RPMI7951 (cell line): ENCODE data around the gene PPP2R5D. TPM values are rescaled to one million over a fixed set of nuclear protein-coding genes. Genes with fewer than 3 reads are reported as not detected.

Source experiments
- DNase-seq: peaks from one replicate; pipeline ENCODE4 v3.0.0-alpha.2; 2012; ENCODE audit warnings: low read depth
- total RNA-seq: library from RNA; depleted of rRNA; stranded (reverse); fragments of >200 nt; shearing (Covaris generic); gene quantifications from 2 replicates; pipeline ENCODE4 v1.2.3, GENCODE V29; 2014

Gene PPP2R5D
- total RNA-seq, 1 experiment from 2014 or later = 98.6 TPM

DNA sequence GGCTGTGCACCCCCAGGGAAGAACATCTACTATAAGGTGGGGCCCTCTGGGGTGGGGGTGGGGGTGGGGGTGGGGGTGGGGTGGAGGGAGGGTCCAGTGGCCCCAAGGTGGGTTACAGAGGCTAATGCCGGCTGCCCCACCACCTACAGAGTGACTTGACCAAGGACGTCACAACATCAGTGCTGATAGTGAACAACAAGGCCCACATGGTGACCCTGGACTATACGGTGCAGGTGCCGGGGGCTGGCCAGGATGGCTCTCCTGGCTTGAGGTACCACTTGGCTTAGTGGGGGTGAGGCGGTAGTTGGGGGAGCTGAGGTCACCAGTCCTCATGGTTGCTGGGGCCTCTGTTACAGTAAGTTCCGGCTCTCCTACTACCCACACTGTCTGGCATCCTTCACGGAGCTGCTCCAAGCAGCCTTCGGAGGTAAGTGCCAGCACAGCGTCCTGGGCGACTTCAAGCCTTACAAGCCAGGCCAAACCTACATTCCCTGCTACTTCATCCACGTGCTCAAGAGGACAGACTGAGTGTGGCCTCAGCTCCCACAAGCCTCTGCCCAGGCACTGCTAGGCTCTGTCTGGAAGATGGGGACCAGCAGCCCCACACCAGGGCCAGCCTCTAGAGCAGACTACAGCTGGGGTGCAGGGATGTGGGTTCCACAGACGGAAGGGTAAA, 21.1 kb upstream of the PPP2R5D start:
- DNase-seq = no peak

DNA sequence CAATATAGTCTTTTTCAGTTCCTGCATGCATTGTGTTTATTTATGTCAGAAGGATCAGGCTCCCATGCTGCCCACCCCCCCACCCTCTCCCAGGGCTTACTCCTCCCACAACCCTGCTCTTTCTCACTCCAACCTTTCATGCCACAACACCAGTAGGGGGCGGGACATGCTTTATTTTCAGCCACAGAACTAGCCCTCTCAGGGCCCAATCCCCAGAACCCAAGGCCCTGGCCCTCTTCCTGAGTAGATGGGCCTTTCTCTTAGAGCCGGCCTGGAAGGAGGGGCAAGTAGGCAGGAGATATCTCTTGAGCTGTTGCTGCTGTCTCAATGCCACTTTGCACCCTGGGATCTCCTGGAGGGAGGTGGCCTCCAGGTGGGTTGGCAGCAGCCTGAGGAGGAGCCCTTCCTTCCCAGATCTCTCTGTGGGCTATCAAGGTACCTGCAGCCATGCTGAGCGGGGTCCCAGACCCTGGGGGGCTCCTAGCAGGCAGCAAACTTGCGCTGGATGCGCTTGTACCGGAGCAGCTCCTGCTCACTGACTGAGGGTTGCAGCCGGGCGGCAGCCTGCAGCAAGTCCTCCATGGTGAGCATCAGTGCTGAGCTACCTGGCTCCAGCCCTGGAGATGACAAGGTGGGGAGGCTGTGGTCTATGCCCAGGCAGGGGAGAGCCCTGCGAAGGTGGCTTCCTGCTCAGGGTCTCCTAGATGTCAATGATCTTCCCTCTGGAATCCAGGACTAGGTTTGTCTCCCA, 20.3 kb upstream of the PPP2R5D start:
- DNase-seq = peak; percentile 36

DNA sequence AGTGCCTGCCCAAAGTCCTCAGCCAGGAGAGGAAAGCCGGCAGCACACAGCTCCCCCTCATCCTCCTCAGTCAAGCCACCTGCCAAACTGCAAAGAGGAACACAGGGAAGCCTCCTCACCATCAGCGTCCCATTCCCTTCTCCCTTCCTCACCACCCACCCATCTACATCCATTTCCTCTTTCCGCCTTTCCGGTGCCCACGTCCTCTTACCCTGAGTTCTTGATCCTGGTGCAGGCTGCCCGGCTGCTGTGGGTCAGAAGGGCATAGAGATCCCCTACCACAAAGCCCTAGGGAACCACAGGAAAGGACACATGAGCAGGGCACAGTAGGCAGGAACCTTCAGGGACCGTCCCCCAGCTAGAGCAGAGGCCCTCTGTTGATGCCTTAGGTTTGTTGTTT, 17.8 kb upstream of the PPP2R5D start:
- DNase-seq = no peak

DNA sequence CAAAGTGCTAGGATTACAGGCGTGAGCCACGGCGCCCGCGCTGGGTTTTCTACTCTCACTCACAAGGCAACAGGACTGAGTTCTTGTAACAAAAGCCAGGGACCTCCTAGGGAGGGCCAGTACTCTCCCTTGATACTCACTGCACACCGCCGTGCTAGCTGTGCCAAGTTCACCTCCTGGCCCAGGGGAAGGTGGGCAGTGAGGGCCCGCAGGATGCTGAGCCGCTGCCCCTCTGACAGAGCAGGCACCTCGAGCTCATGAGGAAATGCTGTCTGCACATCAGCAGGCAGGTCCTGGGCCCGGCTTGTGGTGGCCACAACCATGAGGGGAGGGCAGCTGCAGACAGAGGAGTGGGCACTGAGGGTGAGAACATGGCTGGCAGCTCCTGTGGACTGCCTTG, 17.1 kb upstream of the PPP2R5D start:
- DNase-seq = no peak

DNA sequence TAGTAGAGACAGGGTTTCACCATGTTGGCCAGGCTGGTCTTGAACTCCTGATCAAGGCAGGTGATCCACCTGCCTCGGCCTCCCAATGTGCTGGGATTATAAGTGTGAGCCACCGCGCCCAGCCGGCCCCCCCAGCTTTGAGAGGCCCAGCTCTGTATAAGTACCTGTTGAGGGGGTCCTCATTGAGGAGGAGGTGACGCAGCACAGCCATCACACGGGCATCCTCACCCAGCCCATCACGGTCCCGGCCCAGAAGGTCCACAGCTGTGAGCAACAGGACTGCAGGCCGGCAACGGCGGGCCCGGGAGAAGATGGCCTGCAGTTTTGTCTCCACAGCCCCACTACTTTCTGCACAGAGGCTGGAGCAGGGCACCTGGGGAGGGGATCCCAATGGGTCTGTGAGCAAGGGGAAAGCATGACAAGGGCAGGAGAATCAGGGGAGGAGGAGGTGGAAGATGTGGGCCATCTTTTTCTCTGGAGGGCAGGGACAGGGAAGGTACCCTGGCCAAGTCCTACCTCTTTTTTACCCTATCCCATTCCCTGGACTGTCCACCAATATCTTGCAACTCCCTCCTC, 16.2 kb upstream of the PPP2R5D start:
- DNase-seq = no peak

DNA sequence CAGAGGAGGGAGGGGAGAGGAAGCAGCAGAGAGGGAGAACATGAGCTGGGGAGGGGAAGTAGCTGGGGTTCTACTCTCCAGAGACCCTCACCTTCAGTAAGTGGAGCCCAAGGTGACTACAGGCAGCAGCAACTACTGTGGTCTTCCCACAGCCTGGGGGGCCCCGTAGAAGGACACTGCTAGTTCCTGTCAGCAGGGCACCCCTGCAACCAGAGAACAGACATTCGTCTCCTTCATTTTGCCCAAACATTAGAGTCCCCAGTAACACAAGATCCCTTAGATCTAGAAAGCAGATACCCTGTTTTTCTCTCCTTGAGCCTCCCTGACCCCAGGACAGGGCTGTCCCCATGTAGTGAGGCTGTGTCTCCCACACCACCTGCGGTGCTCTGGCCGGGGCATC, 15.6 kb upstream of the PPP2R5D start:
- DNase-seq = no peak

DNA sequence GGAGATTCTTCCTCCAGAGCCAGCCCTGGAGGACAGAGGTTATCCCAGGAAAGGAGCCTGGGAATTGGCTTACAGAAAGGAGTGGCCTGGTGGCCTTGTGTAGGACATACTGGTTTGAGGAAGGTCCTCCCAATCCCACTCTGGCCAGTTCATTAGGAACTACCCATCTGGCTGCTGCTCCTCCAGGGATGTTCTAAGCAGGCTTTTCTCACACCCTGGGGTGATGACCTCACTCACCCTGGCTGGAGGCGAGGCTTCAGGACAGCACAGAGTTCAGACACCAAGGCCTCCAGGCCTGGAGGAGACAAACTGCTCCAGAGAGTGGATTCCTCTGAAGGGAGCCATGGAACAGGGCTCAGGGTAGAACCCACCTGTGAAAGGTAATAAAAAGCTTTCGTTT, 14.9 kb upstream of the PPP2R5D start:
- no peak for DNase-seq

DNA sequence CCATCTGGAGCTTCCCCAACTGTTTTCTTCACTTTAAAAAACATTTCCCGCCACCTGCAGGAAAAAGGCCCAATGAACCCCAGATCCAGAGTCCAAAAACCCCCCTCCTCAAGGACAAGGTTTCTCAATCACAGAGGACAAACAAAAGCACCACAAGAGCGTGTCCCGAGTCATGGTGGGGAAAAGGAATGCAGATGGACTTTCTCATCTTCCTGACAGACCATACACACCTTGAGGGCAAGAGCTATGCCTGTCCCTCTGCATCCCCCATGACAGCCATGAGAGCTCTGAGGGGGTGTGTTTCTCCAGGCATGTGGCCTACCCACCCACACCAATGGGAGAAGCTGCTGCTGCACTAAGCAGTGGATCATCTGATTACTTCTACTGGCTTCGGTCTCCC, 14.4 kb upstream of the PPP2R5D start:
- DNase-seq = no peak

DNA sequence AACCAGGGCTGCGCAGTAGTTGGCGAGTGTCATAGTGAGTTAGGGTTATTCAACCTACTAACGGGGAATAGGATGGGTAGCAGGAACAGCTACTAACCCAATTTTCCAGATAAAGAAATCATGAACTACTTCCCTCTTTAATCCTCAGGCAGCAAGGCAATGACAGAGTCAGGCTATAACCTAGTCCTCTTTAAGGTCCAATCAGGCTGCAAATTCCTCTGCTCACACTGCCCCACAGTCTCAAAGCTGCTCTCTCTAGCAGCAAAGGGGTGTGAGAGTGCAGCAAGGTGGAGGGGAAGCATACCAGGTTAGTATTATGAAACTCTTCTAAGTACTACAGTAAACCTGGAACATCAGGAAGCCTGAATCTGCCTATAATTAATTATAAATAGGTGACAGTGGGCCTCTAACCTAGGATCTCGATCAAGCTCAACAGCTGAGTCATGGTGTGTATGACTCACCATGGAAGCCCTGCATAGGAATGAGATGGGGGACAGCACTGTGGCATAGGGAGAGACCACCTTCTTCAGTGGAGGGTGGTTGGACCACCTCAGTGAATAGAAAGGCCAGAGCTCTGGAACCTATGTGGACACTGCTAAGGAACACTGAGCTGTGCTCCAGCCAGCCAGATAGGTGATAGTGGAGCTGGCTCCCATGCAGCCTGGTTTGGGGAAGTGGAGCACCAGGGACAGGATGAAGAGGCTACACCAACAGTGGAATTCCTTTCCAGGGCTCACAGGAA, 13.3 kb upstream of the PPP2R5D start:
- DNase-seq = peak; percentile 47

DNA sequence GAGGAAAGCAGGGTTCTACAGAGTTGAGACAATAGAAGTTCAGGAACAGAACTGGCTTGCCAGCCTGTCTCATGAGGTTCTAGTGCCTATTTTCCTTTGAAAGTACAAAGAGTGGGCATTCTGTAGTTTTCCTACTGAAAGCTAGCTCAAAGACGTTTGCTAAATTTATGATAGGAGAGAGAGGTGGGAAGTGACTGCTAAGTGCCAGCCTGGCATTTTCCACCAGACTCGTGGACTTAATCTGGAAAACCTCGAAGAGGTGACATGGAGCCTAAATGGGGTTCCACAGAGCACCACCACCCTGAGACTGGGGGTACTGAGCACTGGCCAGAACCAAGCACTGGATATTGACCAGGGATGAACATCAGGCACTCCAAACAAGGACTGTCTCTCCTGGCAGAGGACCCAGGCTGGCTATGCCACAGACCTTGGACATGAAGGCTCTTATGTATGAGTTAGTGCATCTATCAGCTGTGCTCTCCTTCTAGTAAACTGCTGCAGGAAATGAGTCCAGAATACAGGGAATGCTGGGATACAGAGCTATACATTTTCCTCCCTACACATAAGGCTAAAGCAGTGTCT, 12.5 kb upstream of the PPP2R5D start:
- no peak for DNase-seq

DNA sequence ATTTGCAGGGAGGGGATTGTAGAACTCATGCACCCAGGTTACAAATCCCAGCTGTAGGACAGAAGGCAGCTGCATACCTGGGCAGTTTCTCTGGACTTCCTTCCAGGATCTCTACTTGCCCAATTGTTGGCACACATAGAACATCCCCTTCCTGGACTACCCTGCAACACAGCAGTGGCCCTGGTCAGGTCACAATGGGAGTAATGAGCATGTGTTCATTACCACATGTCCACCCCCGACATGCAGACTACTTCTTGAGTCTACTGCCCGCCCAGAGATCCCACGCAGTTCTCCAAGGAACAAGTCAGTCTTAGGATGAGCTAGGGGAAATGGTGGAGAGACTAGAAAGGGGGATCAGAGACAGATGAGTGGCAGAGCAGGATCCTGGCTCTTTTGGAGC, 10.4 kb upstream of the PPP2R5D start:
- DNase-seq = no peak

DNA sequence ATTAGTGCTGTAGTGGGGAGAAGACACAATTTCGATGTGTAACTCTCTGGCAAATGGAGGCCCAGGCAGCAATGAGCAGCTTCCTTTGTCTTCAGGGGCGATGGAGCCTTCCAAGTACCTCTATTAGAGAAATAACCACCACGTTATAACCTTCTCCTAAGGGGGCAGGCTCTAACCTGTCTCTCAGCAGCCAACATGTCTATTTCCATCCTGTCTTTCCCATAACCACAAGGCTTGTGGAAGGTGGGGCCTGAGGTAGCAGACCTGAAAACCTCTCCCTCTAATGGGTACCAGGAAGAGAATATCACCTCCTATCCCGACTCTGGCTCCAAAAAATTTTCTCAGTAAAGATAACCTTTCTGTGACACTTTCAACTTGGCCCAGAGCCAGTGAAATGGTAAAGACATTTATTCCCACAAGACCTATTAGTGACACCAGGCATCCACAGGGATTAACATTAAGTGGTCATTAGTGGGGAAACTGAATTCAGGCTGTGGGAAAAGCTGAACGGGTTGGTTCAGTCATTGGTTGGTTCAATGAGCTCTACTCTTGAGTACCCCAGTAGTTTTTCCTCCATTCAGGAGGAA, 9.4 kb upstream of the PPP2R5D start:
- no peak for DNase-seq

DNA sequence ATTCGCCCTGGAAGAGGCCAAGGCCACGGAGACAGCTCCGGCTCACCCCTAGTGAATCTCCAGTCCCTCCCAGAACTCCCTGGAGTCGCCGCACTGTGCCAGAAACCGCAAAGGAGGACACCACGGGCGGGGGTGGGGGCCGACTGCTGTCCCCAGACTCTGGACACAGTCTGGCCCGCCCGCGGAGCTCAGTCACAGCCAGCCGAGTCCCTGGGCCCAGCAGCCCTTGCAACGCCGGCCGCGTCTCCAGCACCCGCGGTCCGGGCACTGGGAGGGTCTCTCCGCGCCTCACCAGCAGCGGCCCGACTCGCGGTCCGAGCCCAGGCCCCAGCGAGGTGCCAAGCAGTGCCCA, 5.9 kb upstream of the PPP2R5D start:
- DNase-seq = peak; percentile 70

DNA sequence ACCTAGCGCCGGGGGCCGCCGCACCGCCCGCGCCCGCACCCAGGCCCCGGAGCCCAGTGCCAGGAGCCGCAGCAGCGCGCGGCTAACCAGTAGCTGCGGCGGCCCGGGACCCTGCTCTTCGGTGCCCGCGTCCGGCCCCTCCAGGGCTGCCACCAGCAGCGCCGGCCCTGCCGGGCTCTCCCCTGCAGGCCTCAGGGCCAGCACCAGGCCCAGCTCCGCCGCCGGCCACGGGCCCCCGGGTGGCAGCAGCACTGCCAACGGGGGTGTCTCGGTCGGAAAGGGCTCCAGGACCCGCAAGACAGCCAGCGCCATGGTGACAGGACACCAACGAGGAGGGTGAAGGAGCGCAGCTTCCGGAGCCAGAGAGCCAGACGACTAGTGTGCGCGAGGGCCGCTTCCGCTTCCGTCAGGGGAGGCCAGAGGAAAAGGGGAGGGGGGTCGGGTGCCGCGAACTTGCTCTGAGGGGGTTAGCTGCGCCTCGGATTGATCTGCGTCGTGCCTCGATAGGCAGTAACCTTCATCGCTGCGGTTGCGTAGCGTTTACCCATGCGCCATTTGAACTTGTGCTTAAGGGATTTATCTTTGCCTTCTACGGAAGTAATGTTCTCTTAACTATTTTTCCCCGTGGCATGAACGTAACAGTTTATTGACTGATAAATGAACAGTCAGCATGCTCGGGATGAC, 5.4 kb upstream of the PPP2R5D start, which contains the start of gene PEX6:
TSS of gene PEX6 (minus strand) at position 343 of the 684 bp plus-strand sequence. CDS start at position 312, 31 bp downstream.
- DNase-seq = peak; percentile 87

DNA sequence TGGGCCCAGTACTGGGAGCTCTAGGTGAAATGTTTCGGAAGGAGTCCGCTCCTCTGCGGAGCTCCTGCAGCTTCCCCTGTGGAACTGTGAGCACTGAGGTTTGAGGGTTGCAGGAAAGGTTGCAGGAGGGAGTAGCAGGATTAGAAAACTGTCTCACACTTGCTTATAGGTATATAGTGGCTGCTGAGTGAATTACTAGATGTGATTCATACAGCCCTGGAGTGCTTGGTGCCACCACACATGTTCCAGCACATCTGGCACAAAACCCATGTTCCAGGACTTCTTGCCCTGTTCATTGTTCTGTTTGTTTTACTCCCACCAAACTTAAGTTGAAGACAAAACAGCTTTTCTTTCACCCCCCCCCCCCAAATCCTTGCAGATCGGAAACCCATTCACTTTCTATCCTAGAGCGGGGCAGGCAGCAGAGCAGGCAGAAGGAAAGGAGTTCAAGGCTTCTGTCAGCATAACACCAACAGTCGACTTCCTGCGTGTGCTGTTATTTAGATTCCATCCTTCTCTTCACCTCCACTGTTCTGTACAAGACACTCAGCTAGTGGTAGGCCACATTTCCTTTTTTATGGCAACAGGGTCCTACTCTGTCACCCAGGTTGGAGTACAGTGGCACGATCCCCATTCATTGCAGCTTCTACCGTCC, 4.7 kb upstream of the PPP2R5D start:
- peak; percentile 67 for DNase-seq

DNA sequence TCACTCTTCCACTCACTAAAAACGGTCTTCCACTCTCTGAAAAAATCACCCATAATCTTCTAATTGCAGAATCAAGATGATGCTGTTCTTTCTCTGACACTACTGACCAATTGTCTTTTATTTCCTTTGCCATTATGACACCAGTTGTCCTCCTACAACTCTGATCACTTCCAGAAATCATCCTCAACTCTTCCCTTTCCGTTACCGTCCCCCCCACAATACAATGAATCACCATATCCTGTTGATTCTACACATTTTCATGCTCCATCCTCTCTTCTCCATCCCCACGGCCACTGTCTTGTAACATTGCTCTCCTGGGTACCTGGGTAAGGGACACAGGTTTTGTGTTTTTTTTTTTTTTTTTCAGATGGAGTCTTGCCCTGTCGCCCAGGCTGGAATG, 2.5 kb upstream of the PPP2R5D start:
- no peak for DNase-seq

DNA sequence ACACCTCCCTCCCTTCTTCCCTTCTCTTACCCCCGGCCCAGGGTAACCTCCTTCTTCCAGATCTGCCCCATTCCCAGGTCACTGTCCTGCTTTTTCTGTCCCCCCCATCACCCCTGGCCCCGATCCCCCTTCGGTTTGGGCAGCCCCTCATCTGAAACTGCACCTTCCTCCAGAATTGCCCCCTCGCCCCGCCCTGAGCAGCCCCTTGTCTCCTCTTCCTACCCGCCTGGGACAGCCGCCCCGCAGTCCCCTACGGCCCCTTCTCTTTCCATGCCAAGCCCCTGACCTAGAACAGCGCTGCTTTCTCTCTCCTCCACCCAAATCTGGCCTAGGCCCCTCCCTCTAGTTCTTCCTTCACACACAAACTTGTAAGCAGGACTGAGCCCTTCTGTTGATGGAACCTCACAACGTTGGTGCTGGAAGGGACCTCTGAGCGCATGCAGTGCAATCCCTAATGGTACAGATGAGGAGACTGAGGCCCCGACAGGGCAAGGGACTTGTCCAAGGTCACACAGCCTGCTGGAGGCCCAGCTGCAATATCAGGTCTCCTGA, 630 bp downstream of the PPP2R5D start:
- DNase-seq = peak; percentile 24

DNA sequence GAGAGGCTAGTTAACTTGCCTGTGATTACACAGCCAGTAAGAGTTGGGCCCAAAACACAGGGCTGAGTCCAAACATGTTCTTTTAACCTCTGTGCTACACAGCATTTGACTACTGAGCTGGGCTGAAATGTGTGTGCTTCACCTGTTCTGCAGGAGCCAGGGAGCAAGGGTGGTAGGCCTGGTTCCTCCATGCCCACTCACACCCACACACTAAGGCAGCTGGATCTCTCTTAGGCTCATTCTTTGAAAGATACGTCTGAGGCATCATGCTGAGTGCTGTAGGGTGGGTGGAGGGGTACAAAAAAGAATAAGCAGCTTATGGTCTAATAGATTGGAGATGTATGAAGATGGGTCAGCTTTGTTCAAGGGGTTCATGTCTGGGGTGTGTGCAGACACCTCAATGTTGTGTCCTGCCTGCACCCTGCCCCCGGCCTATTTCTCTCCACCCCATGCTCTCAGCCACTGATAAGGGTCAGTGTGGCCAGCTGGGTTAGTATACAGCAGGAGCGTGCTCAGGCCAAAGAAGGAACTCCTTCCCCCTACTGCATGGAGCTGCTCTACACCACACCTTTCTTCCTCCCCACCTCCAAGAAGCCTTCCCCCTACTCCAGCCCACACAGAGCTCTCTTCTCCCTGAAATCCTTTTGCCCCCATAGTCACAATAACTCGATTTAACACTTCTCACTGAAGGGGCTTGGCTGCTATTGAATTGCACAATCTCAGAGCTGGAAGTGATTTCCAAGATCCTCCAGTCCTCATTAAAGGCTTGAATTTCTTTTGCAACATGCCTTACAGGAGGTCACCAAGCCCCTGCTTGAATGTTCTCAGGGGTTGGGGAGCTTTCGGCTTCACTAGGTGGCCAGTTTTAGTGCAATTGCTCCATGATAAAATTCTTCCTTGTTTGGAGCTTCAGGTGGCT, 3.4 kb downstream of the PPP2R5D start:
- DNase-seq = no peak

DNA sequence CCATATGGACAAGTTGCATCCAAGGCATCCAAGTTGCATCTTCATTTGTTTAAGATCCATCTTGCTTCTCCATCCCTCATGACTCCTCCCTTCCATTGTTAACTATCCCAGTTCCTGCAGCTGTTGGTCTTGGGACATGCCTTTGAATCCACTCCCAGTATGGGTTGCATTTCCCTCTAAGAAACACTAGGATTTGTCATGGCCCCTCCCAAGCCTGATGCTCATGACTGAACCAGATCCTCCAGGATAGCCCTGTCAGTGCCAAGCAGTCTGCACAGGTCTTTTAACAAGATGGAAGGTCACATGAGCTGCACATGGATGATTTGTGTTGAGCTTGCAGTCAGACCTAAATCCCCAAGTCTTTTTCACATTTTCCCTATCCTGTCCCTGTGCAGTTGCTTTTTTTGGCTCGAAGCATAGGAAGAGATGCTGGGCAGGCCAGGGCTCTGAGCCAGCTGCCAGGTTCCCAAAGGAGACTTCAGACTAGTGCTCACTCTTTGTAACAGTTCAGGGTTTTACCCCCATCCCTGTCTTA, 4.2 kb downstream of the PPP2R5D start:
- no peak for DNase-seq
